H7 (cell line): Measurements from ENCODE around the gene MTARC1. TPM values are rescaled to one million over a fixed set of nuclear protein-coding genes. Genes with fewer than 3 reads are reported as not detected.
A peak's percentile ranks its signal among the peaks of the same experiment; 100 is the strongest.

Source experiments
- DNase-seq: peaks from one replicate; pipeline ENCODE4 v3.0.0; 2012
- H3K27me3 ChIP-seq: 2 replicates; pipeline ENCODE4 v1.6.0; 2011; ENCODE audit warnings: mild to moderate bottlenecking, low read length; ENCODE audit not compliant: control insufficient read depth, insufficient read depth
- H3K36me3 ChIP-seq: replicated peaks from 2 replicates; pipeline ENCODE4 v1.5.1; 2011; ENCODE audit warnings: low read length; ENCODE audit not compliant: control insufficient read depth, insufficient read depth
- H3K4me3 ChIP-seq: 2 replicates; pipeline ENCODE4 v1.5.1; 2011; ENCODE audit warnings: low read depth, mild to moderate bottlenecking, control low read depth, low read length, moderate library complexity; ENCODE audit not compliant: insufficient read depth
- total RNA-seq: library from RNA; depleted of rRNA; stranded (reverse); fragments of >200 nt; shearing (Covaris generic); gene quantifications from 2 replicates; pipeline ENCODE4 v1.2.3, GENCODE V29; 2014; rRNA removed

The MTARC1 gene
- total RNA-seq = 28.6 and 31.2 TPM in 2 replicates

DNA sequence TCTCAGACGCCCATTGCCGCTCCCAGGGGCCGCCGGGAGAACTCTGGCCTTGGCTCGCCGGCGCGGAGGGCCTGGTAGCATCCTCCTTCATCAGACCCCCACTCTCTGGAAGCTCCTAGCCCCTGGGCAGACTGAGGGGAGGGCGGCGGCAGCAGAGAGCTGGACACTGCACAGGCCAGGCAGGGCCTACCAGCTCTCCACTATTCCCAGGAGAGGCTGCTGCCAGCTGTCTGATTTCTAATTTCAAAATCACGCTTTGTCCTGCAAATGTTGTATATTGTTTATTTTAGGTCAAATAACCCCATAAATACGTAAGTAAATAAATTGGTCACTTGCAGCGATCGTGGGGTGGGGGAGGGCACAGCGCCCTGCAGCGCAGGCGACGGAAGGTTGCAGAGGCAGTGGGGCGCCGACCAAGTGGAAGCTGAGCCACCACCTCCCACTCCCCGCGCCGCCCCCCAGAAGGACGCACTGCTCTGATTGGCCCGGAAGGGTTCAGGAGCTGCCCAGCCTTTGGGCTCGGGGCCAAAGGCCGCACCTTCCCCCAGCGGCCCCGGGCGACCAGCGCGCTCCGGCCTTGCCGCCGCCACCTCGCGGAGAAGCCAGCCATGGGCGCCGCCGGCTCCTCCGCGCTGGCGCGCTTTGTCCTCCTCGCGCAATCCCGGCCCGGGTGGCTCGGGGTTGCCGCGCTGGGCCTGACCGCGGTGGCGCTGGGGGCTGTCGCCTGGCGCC is at the start of gene MTARC1:
Gene MTARC1 (plus strand): TSS at position 577 of the 732 bp plus-strand sequence. CDS start 32 bp downstream, at position 609.
- Histone ChIP-seq H3K36me3 (peaks cover 3% of the 10 kb centered on the region; the same call in 1 of the 2 replicates), H3K27me3 (no peaks in the 10 kb centered on the region), H3K4me3 (peak within 1 kb of the TSS; percentile 72)
- DNase-seq = peak; percentile 96

DNA sequence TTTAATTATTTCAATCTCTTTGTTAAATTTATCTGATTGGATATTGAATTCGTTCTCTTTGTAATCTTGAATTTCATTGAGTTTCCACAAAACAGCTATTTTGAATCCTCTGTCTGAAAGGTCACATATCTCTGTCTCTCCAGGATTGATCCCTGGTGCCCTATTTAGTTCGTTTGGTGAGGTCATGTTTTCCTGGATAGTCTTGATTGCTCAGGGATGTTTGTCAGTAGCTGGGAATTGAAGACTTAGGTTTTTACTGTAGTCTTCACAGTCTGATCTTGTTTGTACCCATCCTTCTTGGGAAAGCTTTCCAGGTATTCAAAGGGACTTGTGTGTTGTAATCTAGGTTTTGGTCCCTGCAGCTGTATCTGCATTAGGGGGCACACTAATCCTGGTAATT is 45.4 kb upstream of the MTARC1 start:
- no peak overlapping the region for H3K4me3 ChIP-seq
- DNase-seq = no peak
- no peaks in the 10 kb centered on the region for H3K36me3 ChIP-seq
- no peaks in the 10 kb centered on the region; the same call in 1 of the 2 replicates for H3K27me3 ChIP-seq

GRCh38 chr1:220741825-220742224 is 44.9 kb upstream of the MTARC1 start:
- H3K4me3 ChIP-seq = no peak overlapping the region
- H3K27me3 ChIP-seq = no peaks in the 10 kb centered on the region; the same call in 1 of the 2 replicates
- no peak for DNase-seq
- no peaks in the 10 kb centered on the region for H3K36me3 ChIP-seq

- H3K36me3 ChIP-seq = no peaks in the 10 kb centered on the region
- H3K4me3 ChIP-seq = no peak overlapping the region
- DNase-seq = no peak
- no peaks in the 10 kb centered on the region; the same call in 1 of the 2 replicates for H3K27me3 ChIP-seq
Measured at GRCh38 chr1:220742520-220742919, 44.2 kb upstream of the MTARC1 start.

DNA sequence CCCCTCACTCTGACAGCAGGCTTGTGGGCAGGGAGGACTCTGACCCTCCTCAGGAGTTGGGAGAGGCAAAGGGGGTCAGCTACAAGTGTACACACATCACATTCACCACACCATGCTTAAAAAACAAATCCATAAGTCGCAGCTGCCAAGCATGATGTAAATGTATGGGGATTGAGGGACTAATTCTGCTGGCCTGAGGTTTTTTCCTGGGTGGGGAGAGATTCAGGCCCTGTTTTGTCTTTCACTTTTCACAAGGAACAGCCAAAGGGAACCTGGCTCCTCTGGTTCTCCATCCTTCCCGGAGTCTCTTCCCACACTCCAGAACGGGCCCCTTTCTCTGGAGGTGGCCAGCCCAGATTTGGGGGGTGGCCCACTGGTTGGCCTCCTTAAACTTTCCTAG is 39.9 kb upstream of the MTARC1 start:
- no peak for DNase-seq
- H3K27me3 ChIP-seq = peaks cover 9% of the 10 kb centered on the region
- H3K36me3 ChIP-seq = no peaks in the 10 kb centered on the region
- H3K4me3 ChIP-seq = no peak overlapping the region

- Histone ChIP-seq H3K4me3 (peak overlapping the region; percentile 79), H3K36me3 (no peaks in the 10 kb centered on the region), H3K27me3 (peaks cover 9% of the 10 kb centered on the region)
- DNase-seq = peak; percentile 36
Measured at GRCh38 chr1:220747437-220748088, 39.1 kb upstream of the MTARC1 start.

DNA sequence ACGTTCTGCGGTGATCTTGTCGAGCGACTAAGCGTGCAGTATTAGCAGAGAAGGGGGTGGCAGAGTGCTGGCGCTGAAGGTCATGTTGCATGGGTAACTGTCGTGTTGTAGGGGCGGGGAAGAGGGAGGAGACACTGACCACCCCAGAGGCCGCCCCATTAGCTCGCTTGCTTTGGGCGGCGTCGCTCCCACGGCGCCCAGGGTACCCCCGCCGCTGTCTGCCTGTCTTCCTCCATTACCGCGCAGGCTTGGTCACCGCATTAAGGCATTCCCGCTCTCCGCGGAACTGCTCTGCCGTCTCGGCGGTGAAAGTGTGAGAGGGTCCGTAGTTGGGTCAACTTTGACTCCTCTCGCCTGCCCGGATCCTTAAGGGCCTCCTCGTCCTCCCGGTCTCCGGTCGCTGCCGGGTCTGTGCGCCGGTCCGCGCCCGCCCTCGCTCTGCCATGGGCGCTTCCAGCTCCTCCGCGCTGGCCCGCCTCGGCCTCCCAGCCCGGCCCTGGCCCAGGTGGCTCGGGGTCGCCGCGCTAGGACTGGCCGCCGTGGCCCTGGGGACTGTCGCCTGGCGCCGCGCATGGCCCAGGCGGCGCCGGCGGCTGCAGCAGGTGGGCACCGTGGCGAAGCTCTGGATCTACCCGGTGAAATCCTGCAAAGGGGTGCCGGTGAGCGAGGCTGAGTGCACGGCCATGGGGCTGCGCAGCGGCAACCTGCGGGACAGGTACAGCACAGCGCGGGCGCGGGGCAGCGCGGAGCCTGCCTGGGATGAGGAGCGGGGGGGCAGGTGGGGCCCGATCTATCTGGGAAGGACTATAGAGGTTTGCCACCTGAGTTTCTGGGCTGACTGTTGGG is 38.4 kb upstream of the MTARC1 start, which contains the start of gene MTARC2:
Gene MTARC2 (plus strand): TSS at position 234 of the 846 bp plus-strand sequence. CDS start 210 bp downstream, at position 444.
- Histone ChIP-seq H3K27me3 (peaks cover 9% of the 10 kb centered on the region), H3K36me3 (no peaks in the 10 kb centered on the region), H3K4me3 (peak within 1 kb of the TSS; percentile 79)
- DNase-seq = peak; percentile 88

GRCh38 chr1:220748936-220749335 is 37.8 kb upstream of the MTARC1 start:
- Histone ChIP-seq H3K36me3 (no peaks in the 10 kb centered on the region), H3K27me3 (peaks cover 9% of the 10 kb centered on the region), H3K4me3 (peak overlapping the region; percentile 79)
- DNase-seq = no peak

GRCh38 chr1:220750131-220750515 is 36.6 kb upstream of the MTARC1 start:
- no peak overlapping the region for H3K4me3 ChIP-seq
- DNase-seq = no peak
- H3K36me3 ChIP-seq = no peaks in the 10 kb centered on the region
- H3K27me3 ChIP-seq = peaks cover 9% of the 10 kb centered on the region

DNA sequence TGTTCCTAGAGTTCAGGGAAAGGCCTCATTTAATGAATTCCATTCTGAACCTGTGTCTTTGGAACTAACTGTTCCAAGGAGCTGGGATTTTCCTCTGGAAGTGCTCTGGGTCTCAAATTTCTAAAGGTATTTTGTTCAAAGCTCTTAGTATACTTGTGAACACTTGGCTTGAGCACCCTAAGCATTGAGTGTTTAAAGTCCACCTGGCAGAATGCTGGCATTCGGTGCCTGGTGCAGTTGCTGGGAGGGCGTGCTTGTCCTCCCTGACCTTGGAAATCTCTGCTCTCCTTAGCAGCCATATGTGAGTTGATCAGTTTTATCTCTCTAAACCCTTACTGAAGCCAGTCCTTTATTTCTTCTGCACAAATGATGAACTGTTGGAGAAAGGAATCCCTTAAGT is 35.6 kb upstream of the MTARC1 start:
- peaks cover 9% of the 10 kb centered on the region for H3K27me3 ChIP-seq
- no peak for DNase-seq
- H3K36me3 ChIP-seq = no peaks in the 10 kb centered on the region; the same call in 1 of the 2 replicates
- no peak overlapping the region for H3K4me3 ChIP-seq

DNA sequence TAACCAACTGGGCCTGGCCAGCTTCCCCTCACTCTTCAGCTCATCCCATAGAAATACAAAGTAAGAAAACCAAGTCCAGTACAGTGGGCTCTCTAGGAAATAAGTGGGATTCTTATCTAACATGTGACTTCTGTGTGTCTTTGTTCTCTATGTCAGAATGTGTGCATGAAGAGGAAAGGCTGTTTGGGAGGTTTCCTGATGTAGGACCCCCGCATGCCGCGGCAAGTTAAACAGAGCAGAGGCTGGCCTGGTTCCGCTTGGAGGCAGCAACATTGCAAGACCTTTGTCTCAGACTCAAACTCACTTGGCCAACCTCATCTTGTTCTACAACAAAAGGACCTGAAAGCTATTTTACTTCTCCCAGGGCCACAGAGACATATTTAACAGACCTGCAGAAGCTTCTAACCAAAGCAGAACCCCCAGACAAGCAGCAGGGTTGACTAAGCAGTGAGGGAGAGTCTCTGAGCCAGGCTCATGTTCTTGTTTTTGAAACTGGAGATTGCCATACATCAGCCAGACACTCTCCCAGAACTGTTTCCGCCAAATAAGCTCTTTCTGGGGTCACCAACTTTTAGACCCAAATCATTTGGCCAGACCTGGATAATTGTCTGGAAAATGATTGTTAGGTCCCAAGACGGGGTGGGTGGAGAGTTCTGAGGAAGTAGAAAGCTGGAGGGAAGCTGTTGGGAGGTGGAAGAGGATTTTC is 32.3 kb upstream of the MTARC1 start:
- H3K27me3 ChIP-seq = peaks cover 2% of the 10 kb centered on the region; the same call in 1 of the 2 replicates
- no peak for DNase-seq
- no peak overlapping the region for H3K4me3 ChIP-seq
- no peaks in the 10 kb centered on the region; the same call in 1 of the 2 replicates for H3K36me3 ChIP-seq

DNA sequence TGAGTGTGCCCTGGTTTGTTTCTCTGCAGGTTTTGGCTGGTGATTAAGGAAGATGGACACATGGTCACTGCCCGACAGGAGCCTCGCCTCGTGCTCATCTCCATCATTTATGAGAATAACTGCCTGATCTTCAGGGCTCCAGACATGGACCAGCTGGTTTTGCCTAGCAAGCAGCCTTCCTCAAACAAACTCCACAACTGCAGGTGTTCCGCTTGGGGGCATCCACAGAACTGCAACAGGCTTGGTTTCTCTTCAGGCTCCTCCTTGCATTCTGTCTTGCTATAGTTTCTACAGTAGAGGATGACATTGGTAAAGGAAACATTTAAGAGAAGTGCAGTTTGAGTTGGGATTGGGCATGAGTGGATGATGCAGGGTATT is 31.8 kb upstream of the MTARC1 start:
- DNase-seq = no peak
- Histone ChIP-seq H3K36me3 (no peaks in the 10 kb centered on the region; the same call in 1 of the 2 replicates), H3K4me3 (no peak overlapping the region), H3K27me3 (no peaks in the 10 kb centered on the region)

GRCh38 chr1:220755309-220755708 is 31.4 kb upstream of the MTARC1 start:
- Histone ChIP-seq H3K36me3 (no peaks in the 10 kb centered on the region; the same call in 1 of the 2 replicates), H3K4me3 (no peak overlapping the region), H3K27me3 (no peaks in the 10 kb centered on the region)
- no peak for DNase-seq

GRCh38 chr1:220757441-220757840 is 29.3 kb upstream of the MTARC1 start:
- no peak for DNase-seq
- no peaks in the 10 kb centered on the region for H3K27me3 ChIP-seq
- H3K36me3 ChIP-seq = no peaks in the 10 kb centered on the region; the same call in 1 of the 2 replicates
- H3K4me3 ChIP-seq = no peak overlapping the region
